H1 (cell line): ENCODE data around the gene SLC6A18. TPM values are rescaled to one million over a fixed set of nuclear protein-coding genes. Genes with fewer than 3 reads are reported as not detected.

ENCODE experiments used
- CTCF ChIA-PET: fragments of 300-600 bp; sonication (Branson Sonifier 250); formaldehyde crosslinking; loops from one replicate; lab custom pipeline; 2021; ENCODE audit not compliant: partially characterized antibody; lab: Charles Lee
- POLR2A ChIA-PET: fragments of 300-600 bp; sonication (Branson Sonifier 250); formaldehyde crosslinking; loops from one replicate; lab custom pipeline; 2021; ENCODE audit warnings: inconsistent platforms; ENCODE audit not compliant: partially characterized antibody; lab: Charles Lee
- DNase-seq, 2 experiments: peaks; one replicate each; pipeline versions ENCODE4 v3.0.0 to v3.0.0-alpha.2; 2010 to 2022; ENCODE audit warnings: low spot score in 2 of 2, low read depth in 1 of 2, mixed read lengths in 1 of 2
- FAIRE-seq: peaks from 2 replicates; lab custom pipeline; 2011; peaks lifted over from hg19 to GRCh38; lab: Jason Lieb, UNC
- H2AFZ ChIP-seq: 2 replicates; pipeline ENCODE4 v1.8.1; 2012; ENCODE audit warnings: low read length, inconsistent platforms
- H2AK5ac ChIP-seq: 2 replicates; pipeline ENCODE4 v1.6.1; 2013; ENCODE audit warnings: low read depth, low read length
- H2BK120ac ChIP-seq: replicated peaks from 2 replicates; pipeline ENCODE3; 2013; ENCODE audit warnings: low read depth, low read length, inconsistent platforms
- H2BK12ac ChIP-seq: 2 replicates; pipeline ENCODE4 v1.6.1; 2013; ENCODE audit warnings: low read depth, low read length
- H2BK15ac ChIP-seq: 2 replicates; pipeline ENCODE4 v1.6.1; 2013; ENCODE audit warnings: low read length
- H2BK20ac ChIP-seq: 2 replicates; pipeline ENCODE4 v1.6.1; 2013; ENCODE audit warnings: low read length
- H2BK5ac ChIP-seq: 2 replicates; pipeline ENCODE4 v1.6.1; 2013; ENCODE audit warnings: low read depth, low read length
- H3K14ac ChIP-seq: 2 replicates; pipeline ENCODE4 v1.6.1; 2013; ENCODE audit warnings: inconsistent platforms; ENCODE audit not compliant: insufficient read length
- H3K18ac ChIP-seq: 2 replicates; pipeline ENCODE4 v1.6.1; 2013; ENCODE audit warnings: low read length; ENCODE audit errors: extremely low read depth
- H3K23ac ChIP-seq: 2 replicates; pipeline ENCODE4 v1.6.1; 2013; ENCODE audit warnings: inconsistent platforms; ENCODE audit not compliant: insufficient read length
- H3K23me2 ChIP-seq: 2 replicates; pipeline ENCODE4 v1.6.1; 2013; ENCODE audit warnings: low read depth, low read length
- H3K27ac ChIP-seq: 2 replicates; pipeline ENCODE4 v1.6.1; 2011; ENCODE audit warnings: low read depth, low read length, inconsistent platforms
- H3K27me3 ChIP-seq, 4 experiments: replicated peaks in 1 of 4; 1 replicate in 1 of 4; 2 replicates in 3 of 4; pipeline versions ENCODE4 v1.6.1 to v1.8.1; 2011 to 2013; ENCODE audit warnings: low read length in 3 of 4, mild to moderate bottlenecking in 3 of 4, inconsistent platforms in 2 of 4, mixed read lengths in 2 of 4, moderate library complexity in 1 of 4; ENCODE audit not compliant: control insufficient read depth in 3 of 4, insufficient read depth in 3 of 4; ENCODE audit errors: extremely low read depth in 1 of 4
- H3K36me3 ChIP-seq, 4 experiments: 2 replicates each; pipeline versions ENCODE4 v1.6.1 to v1.8.1; 2011 to 2013; ENCODE audit warnings: mild to moderate bottlenecking in 4 of 4, low read length in 3 of 4, moderate library complexity in 2 of 4, control low read depth in 1 of 4, inconsistent platforms in 1 of 4; ENCODE audit not compliant: insufficient read depth in 4 of 4, control insufficient read depth in 2 of 4
- H3K4ac ChIP-seq: replicated peaks from 2 replicates; pipeline ENCODE3; 2013; ENCODE audit warnings: low read length, low read depth, mixed read lengths, inconsistent platforms; ENCODE audit not compliant: insufficient read length
- H3K4me1 ChIP-seq, 4 experiments: replicated peaks in 1 of 4; 1 replicate in 1 of 4; 2 replicates in 3 of 4; pipeline versions ENCODE4 v1.6.1 to v1.8.1; 2011 to 2013; ENCODE audit warnings: low read length in 3 of 4, inconsistent platforms in 2 of 4, mixed read lengths in 1 of 4; ENCODE audit not compliant: insufficient read depth in 4 of 4, control insufficient read depth in 3 of 4
- H3K4me2 ChIP-seq, 2 experiments: 2 replicates each; pipeline versions ENCODE4 v1.6.1 to v1.8.1; 2011 to 2013; ENCODE audit warnings: low read depth in 2 of 2, low read length in 2 of 2, control low read depth in 1 of 2, inconsistent platforms in 1 of 2, mild to moderate bottlenecking in 1 of 2; ENCODE audit not compliant: insufficient read depth in 1 of 2
- H3K4me3 ChIP-seq, 4 experiments: fragments of 200-600, 300-600 bp in 1 of 4; sonication (generic), shearing (Covaris generic), sonication (Bioruptor Twin) in 1 of 4; 2 replicates each; pipeline versions ENCODE4 v1.5.1 to v1.8.1; 2011 to 2016; ENCODE audit warnings: low read length in 4 of 4, low read depth in 3 of 4, control low read depth in 2 of 4, inconsistent platforms in 2 of 4, mild to moderate bottlenecking in 2 of 4, mixed read lengths in 1 of 4, moderate library complexity in 1 of 4; ENCODE audit not compliant: insufficient read depth in 2 of 4; ENCODE audit errors: extremely low read depth in 1 of 4
- H3K56ac ChIP-seq: replicated peaks from 2 replicates; pipeline ENCODE3; 2013; ENCODE audit warnings: low read depth, mild to moderate bottlenecking, mixed read lengths, low read length, inconsistent platforms; ENCODE audit not compliant: insufficient read length
- H3K79me1 ChIP-seq: 2 replicates; pipeline ENCODE4 v1.6.1; 2013; ENCODE audit warnings: low read depth, low read length, control low read depth
- H3K79me2 ChIP-seq, 2 experiments: 2 replicates each; pipeline versions ENCODE4 v1.6.1 to v1.8.1; 2012 to 2013; ENCODE audit warnings: low read length in 2 of 2, mild to moderate bottlenecking in 2 of 2, inconsistent platforms in 1 of 2; ENCODE audit not compliant: insufficient read depth in 2 of 2, control insufficient read depth in 1 of 2
- H3K9ac ChIP-seq, 4 experiments: replicated peaks in 1 of 4; 1 replicate in 1 of 4; 2 replicates in 3 of 4; pipeline versions ENCODE4 v1.6.1 to v1.8.1; 2011 to 2013; ENCODE audit warnings: low read depth in 3 of 4, low read length in 3 of 4, control low read depth in 2 of 4, mild to moderate bottlenecking in 2 of 4, moderate library complexity in 2 of 4, inconsistent platforms in 1 of 4; ENCODE audit errors: extremely low read depth in 1 of 4
- H3K9me3 ChIP-seq, 2 experiments: 2 replicates each; pipeline versions ENCODE4 v1.6.1 to v1.8.1; 2012 to 2013; ENCODE audit warnings: mild to moderate bottlenecking in 2 of 2, moderate library complexity in 2 of 2, control low read depth in 1 of 2, inconsistent platforms in 1 of 2, low read depth in 1 of 2, low read length in 1 of 2, mixed read lengths in 1 of 2; ENCODE audit not compliant: insufficient read depth in 2 of 2
- H4K20me1 ChIP-seq, 2 experiments: replicated peaks in 1 of 2; 2 replicates each; pipeline versions ENCODE3 to v1.8.1; 2011 to 2013; ENCODE audit warnings: inconsistent platforms in 2 of 2, low read length in 2 of 2, mild to moderate bottlenecking in 1 of 2; ENCODE audit not compliant: insufficient read depth in 2 of 2, control insufficient read depth in 1 of 2
- H4K5ac ChIP-seq: 2 replicates; pipeline ENCODE4 v1.6.1; 2013; ENCODE audit warnings: low read length, low read depth, mixed read lengths, inconsistent platforms; ENCODE audit not compliant: insufficient read length
- H4K8ac ChIP-seq: 2 replicates; pipeline ENCODE4 v1.8.0; 2013; ENCODE audit warnings: mild to moderate bottlenecking, moderate library complexity, low read length, inconsistent platforms; ENCODE audit not compliant: insufficient read depth; ENCODE audit errors: extremely low read depth
- H4K91ac ChIP-seq: replicated peaks from 2 replicates; pipeline ENCODE3; 2013; ENCODE audit warnings: low read length, mixed read lengths, inconsistent platforms; ENCODE audit not compliant: insufficient read length
- BRCA1 ChIP-seq: IDR thresholded peaks from 2 replicates; pipeline ENCODE4 v1.6.1; 2012; ENCODE audit warnings: low read depth, low read length, improper control_type of control experiment
- CBX8 ChIP-seq: fragments of 300-800, 300-1000 bp; sonication (generic); IDR thresholded peaks from 2 replicates; pipeline ENCODE4 v1.7.1; 2016; ENCODE audit warnings: low read depth, low read length, borderline replicate concordance
- CTCF ChIP-seq, 3 experiments: IDR thresholded peaks; 1 replicate in 2 of 3; 2 replicates in 1 of 3; pipeline versions ENCODE4 v1.5.1 to v1.6.1; 2011; ENCODE audit warnings: low read length in 3 of 3, mild to moderate bottlenecking in 3 of 3, inconsistent platforms in 2 of 3, low read depth in 1 of 3, moderate library complexity in 1 of 3; ENCODE audit not compliant: insufficient read depth in 1 of 3; ENCODE audit errors: control extremely low read depth in 1 of 3
- EGR1 ChIP-seq: IDR thresholded peaks from 2 replicates; pipeline ENCODE4 v1.6.1; 2011; ENCODE audit warnings: low read depth, low read length, borderline replicate concordance
- HDAC2 ChIP-seq, 2 experiments: fragments of 300-600 bp in 1 of 2; sonication (generic) in 1 of 2; IDR thresholded peaks; 2 replicates each; pipeline ENCODE4 v1.6.1; 2011 to 2012; ENCODE audit warnings: low read depth in 2 of 2, low read length in 2 of 2, mild to moderate bottlenecking in 2 of 2, moderate library complexity in 2 of 2, borderline replicate concordance in 1 of 2, inconsistent platforms in 1 of 2
- JUND ChIP-seq: IDR thresholded peaks from 2 replicates; pipeline ENCODE4 v1.6.1; 2011; ENCODE audit warnings: mild to moderate bottlenecking, improper control_type of control experiment, low read length
- KDM4A ChIP-seq: IDR thresholded peaks from one replicate; pipeline ENCODE4 v1.7.1; 2012; ENCODE audit warnings: low read depth, mild to moderate bottlenecking, moderate library complexity, low read length, inconsistent platforms; ENCODE audit not compliant: severe bottlenecking
- NANOG ChIP-seq: IDR thresholded peaks from 2 replicates; pipeline ENCODE4 v1.6.1; 2011; ENCODE audit warnings: low read length, low read depth, mild to moderate bottlenecking, inconsistent platforms; ENCODE audit not compliant: insufficient read depth, poor library complexity, severe bottlenecking
- TAF1 ChIP-seq: IDR thresholded peaks from 2 replicates; pipeline ENCODE4 v1.6.1; 2011; ENCODE audit warnings: mild to moderate bottlenecking, low read depth, low read length
- WGBS, 2 experiments: shearing (Covaris generic) in 1 of 2; methylation state at CpG; one replicate each; pipeline versions ENCODE4 v1.1.6 to v1.1.7; 2013 to 2015; ENCODE audit warnings: low lambda C conversion rate in 2 of 2, mixed read lengths in 2 of 2, inconsistent platforms in 1 of 2, low coverage in 1 of 2, missing lambda C conversion rate in 1 of 2; ENCODE audit not compliant: insufficient replicate concordance in 2 of 2, insufficient coverage in 1 of 2, insufficient read length in 1 of 2; ENCODE audit errors: extremely low coverage in 1 of 2, missing lambda C conversion rate in 1 of 2; 5-methylcytosine and 5-hydroxymethylcytosine counted together
- polyA plus RNA-seq, 7 experiments: library from polyadenylated mRNA; depleted of rRNA in 3 of 7; stranded (reverse) in 5 of 7; unstranded in 2 of 7; fragments of >200 nt in 5 of 7; fragments of 200-250 nt in 2 of 7; gene quantifications; 1 replicate in 5 of 7; 2 replicates in 1 of 7; 4 replicates in 1 of 7; pipeline versions ENCODE4 v1.2.1 to v1.2.3, GENCODE V29; 2011 to 2013; ENCODE audit warnings: missing spikeins in 2 of 7, mixed read lengths in 2 of 7
- total RNA-seq: library from RNA; stranded (reverse); fragmentation: NEBNext Ultra II Directional; extraction: Animal tissue kit (Norgen Biotek cat#: 25700); gene quantifications from 2 replicates; pipeline ENCODE4 v1.2.1, GENCODE V29; 2021

SLC6A18 gene
- total and polyA plus RNA-seq, 2 of the 8 experiments (the other 6 are each of a cell fraction or from before 2014, with no cell fraction given) = not detected

GRCh38 chr5:1230551-1230950, 5.4 kb downstream of the SLC6A18 start:
- H3K27ac ChIP-seq = no peak overlapping the region
- no peaks in the 10 kb centered on the region for H3K79me1 ChIP-seq
- no peak overlapping the region for H3K4me3 ChIP-seq
- H2BK15ac ChIP-seq = no peak overlapping the region
- FAIRE-seq = no peak
- no peak overlapping the region for H3K9ac ChIP-seq
- no peak overlapping the region for H4K8ac ChIP-seq
- no peak overlapping the region for H4K5ac ChIP-seq
- no peak overlapping the region for H3K18ac ChIP-seq
- no peak overlapping the region for H2AFZ ChIP-seq
- ChIA-PET POLR2A (interaction anchor here (1.3 kb wide), 1 partner anchor 56 kb away, joined by 3 read pairs; no protein-coding TSS in a partner anchor), CTCF (interaction anchor here (0.6 to 1.8 kb wide), 7 partner anchors 9 to 419 kb away, joined by 3 to 8 read pairs (median 4); partner anchors contain the start of gene SLC6A19)
- no peak overlapping the region for H2BK20ac ChIP-seq
- peaks cover 0 to 5% (median 1%) of the 10 kb centered on the region in 4 experiments; a peak in 3 of 7 replicates for H3K4me1 ChIP-seq
- no peaks in the 10 kb centered on the region for H3K79me2 ChIP-seq
- peaks cover 0 to 2% of the 10 kb centered on the region in 2 experiments for H4K20me1 ChIP-seq
- H3K4ac ChIP-seq = no peak overlapping the region
- no peak overlapping the region for H2AK5ac ChIP-seq
- H3K23ac ChIP-seq = no peak overlapping the region
- WGBS, 2 experiments = 89% methylated on average over 17 of the region's 17 CpGs; no CpG with 5 or more reads in 1 of the 2 experiments
- DNase-seq = no peak
- H3K56ac ChIP-seq = no peak overlapping the region
- peaks cover 1 to 8% of the 10 kb centered on the region in 2 experiments; a peak in 2 of 4 replicates for H3K9me3 ChIP-seq
- no peak overlapping the region for H2BK12ac ChIP-seq
- no peak overlapping the region for H4K91ac ChIP-seq
- no peak overlapping the region for H2BK5ac ChIP-seq
- H3K27me3 ChIP-seq = no peaks in the 10 kb centered on the region; a peak in 1 of 7 replicates
- H3K36me3 ChIP-seq = no peaks in the 10 kb centered on the region
- TF ChIP-seq CTCF (IDR thresholded peaks at IDR 0.05; ENCODE audit: control extremely low read depth in 1 of 3, insufficient read depth in 1 of 3, low read depth in 1 of 3, low read length in 3 of 3) (no peak), KDM4A (no peak), TAF1 (no peak), NANOG (no peak), JUND (no peak), EGR1 (no peak), HDAC2 (IDR thresholded peaks at IDR 0.05; ENCODE audit: borderline replicate concordance in 1 of 2, low read depth in 2 of 2, low read length in 2 of 2) (no peak), BRCA1 (no peak), CBX8 (no peak)
- no peak overlapping the region for H3K14ac ChIP-seq
- H3K4me2 ChIP-seq = no peak overlapping the region
- H2BK120ac ChIP-seq = no peak overlapping the region
- no peaks in the 10 kb centered on the region for H3K23me2 ChIP-seq
